ENCODE results near the gene ENOX2. TPM values are rescaled to one million over a fixed set of nuclear protein-coding genes. Genes with fewer than 3 reads are reported as not detected.
A peak's percentile ranks its signal among the peaks of the same experiment; 100 is the strongest.

The ENOX2 gene
- total and polyA plus RNA-seq, 2 of the 13 experiments (the other 11 are each of a cell fraction or from before 2014, with no cell fraction given): 5.9 to 8.5 TPM

GRCh38 chrX:130902783-130903613 lies at the start of gene ENOX2 (continued):
- TF ChIP-seq SNAPC2 (CRISPR knock-in tag; IDR thresholded peaks at IDR 0.05) (no peak), NONO (IDR thresholded peaks at IDR 0.05) (no peak), NONO (CRISPR knock-in tag; conservative IDR thresholded peaks at IDR 0.05) (no peak), KLF9 (CRISPR knock-in tag; IDR thresholded peaks at IDR 0.05; ENCODE audit: low read depth) (no peak), MTA1 (CRISPR knock-in tag; IDR thresholded peaks at IDR 0.05; ENCODE audit: borderline replicate concordance) (no peak), HMGXB3 (CRISPR knock-in tag; IDR thresholded peaks at IDR 0.05; ENCODE audit: borderline replicate concordance) (peak; percentile 95), TARDBP (CRISPR knock-in tag; IDR thresholded peaks at IDR 0.05) (peak; percentile 36; the same call in 1 of the 2 replicates), IKZF1 (IDR thresholded peaks at IDR 0.05) (no peak), ASH2L (IDR thresholded peaks at IDR 0.05; ENCODE audit: insufficient read length, low read depth, low read length) (peak; percentile 60), RORA (CRISPR knock-in tag; IDR thresholded peaks at IDR 0.05) (no peak), THYN1 (CRISPR knock-in tag; IDR thresholded peaks at IDR 0.05; ENCODE audit: borderline replicate concordance, low read depth) (no peak), ZNF788 (CRISPR knock-in tag; IDR thresholded peaks at IDR 0.05; ENCODE audit: borderline replicate concordance) (no peak), ARID5B (CRISPR knock-in tag; IDR thresholded peaks at IDR 0.05) (no peak; the same call in 1 of the 2 replicates), NPAS2 (CRISPR knock-in tag; IDR thresholded peaks at IDR 0.05; ENCODE audit: borderline replicate concordance) (no peak), CBFB (CRISPR knock-in tag; IDR thresholded peaks at IDR 0.05) (no peak), KMT2B (CRISPR knock-in tag; IDR thresholded peaks at IDR 0.05) (no peak), ZNF678 (CRISPR knock-in tag; IDR thresholded peaks at IDR 0.05) (no peak), SALL1 (CRISPR knock-in tag; IDR thresholded peaks at IDR 0.05) (peak; percentile 63), ZC3H13 (CRISPR knock-in tag; IDR thresholded peaks at IDR 0.05) (no peak), DRAP1 (CRISPR knock-in tag; IDR thresholded peaks at IDR 0.05) (peak; percentile 24; the same call in 1 of the 2 replicates), NR1H2 (CRISPR knock-in tag; IDR thresholded peaks at IDR 0.05; ENCODE audit: borderline replicate concordance, low read depth) (no peak), NR2F6 (IDR thresholded peaks at IDR 0.05) (no peak), NR2F6 (CRISPR knock-in tag; IDR thresholded peaks at IDR 0.05) (no peak)

Measured in HepG2 (cell line).